Choroid plexus epithelial cell (primary cell): ENCODE data around the gene FMOD.

Experiments used
- DNase-seq: peaks from one replicate; pipeline ENCODE4 v3.0.0-alpha.2; 2010; ENCODE audit warnings: low read depth
- H3K4me3 ChIP-seq: 2 replicates; pipeline ENCODE4 v1.5.1; 2011; ENCODE audit warnings: low read depth, mild to moderate bottlenecking, control low read depth, low read length, moderate library complexity
- CTCF ChIP-seq: conservative IDR thresholded peaks from 2 replicates; pipeline ENCODE4 v1.5.1; 2011; ENCODE audit warnings: low read depth, mild to moderate bottlenecking, control low read depth, inconsistent platforms, low read length, moderate library complexity

The FMOD gene

GRCh38 chr1:203381151-203381751 is 30.3 kb upstream of the FMOD start:
- no peak for DNase-seq
- no peak overlapping the region for H3K4me3 ChIP-seq
- no peak for TF ChIP-seq CTCF

GRCh38 chr1:203380420-203381150 is 29.7 kb upstream of the FMOD start:
- DNase-seq = no peak
- no peak overlapping the region for H3K4me3 ChIP-seq
- TF ChIP-seq CTCF = no peak

- DNase-seq = no peak
- no peak for TF ChIP-seq CTCF
- no peak overlapping the region for H3K4me3 ChIP-seq
Observed at GRCh38 chr1:203379825-203380224, 28.9 kb upstream of the FMOD start.

- no peak overlapping the region for H3K4me3 ChIP-seq
- DNase-seq = peak; percentile 58
- TF ChIP-seq CTCF = no peak
Observed at GRCh38 chr1:203378556-203379245, 27.8 kb upstream of the FMOD start.

- TF ChIP-seq CTCF = no peak
- no peak overlapping the region for H3K4me3 ChIP-seq
- no peak for DNase-seq
Observed at GRCh38 chr1:203373991-203374390, 23.1 kb upstream of the FMOD start.

GRCh38 chr1:203373002-203373401 is 22.1 kb upstream of the FMOD start:
- H3K4me3 ChIP-seq = no peak overlapping the region
- DNase-seq = no peak
- no peak for TF ChIP-seq CTCF
